ENCODE data around the gene SMIM10L2A.
"Not testable (repeated sequence)": the region's sequence is repeated elsewhere in the genome, so short reads cannot be mapped to it uniquely, and the experiment has no call there.

The SMIM10L2A gene

GRCh38 chrX:135421932-135422809 lies at the start of gene SMIM10L2A:
TSS of gene SMIM10L2A (plus strand) at chrX:135421944. CDS start at chrX:135422132, 188 bp downstream.
- no peak for DNase-seq (ENCODE audit: low read depth, low spot score)

GRCh38 chrX:135373357-135373756 lies 48.4 kb upstream of the SMIM10L2A start:
- DNase-seq (ENCODE audit: low read depth, low spot score), result no peak

- no peak for DNase-seq (ENCODE audit: low read depth, low spot score)
Measured at GRCh38 chrX:135382260-135382659, 39.5 kb upstream of the SMIM10L2A start.

GRCh38 chrX:135383249-135383648 lies 38.5 kb upstream of the SMIM10L2A start:
- DNase-seq (ENCODE audit: low read depth, low spot score), result no peak

GRCh38 chrX:135384161-135384836 lies 37.4 kb upstream of the SMIM10L2A start:
- DNase-seq (ENCODE audit: low read depth, low spot score), result no peak

- DNase-seq (ENCODE audit: low read depth, low spot score), result no peak
Measured at GRCh38 chrX:135388841-135389240, 32.9 kb upstream of the SMIM10L2A start.

GRCh38 chrX:135389243-135389642 lies 32.5 kb upstream of the SMIM10L2A start:
- DNase-seq (ENCODE audit: low read depth, low spot score), result no peak

- no peak for DNase-seq (ENCODE audit: low read depth, low spot score)
Measured at GRCh38 chrX:135389717-135390116, 32.0 kb upstream of the SMIM10L2A start.

- DNase-seq (ENCODE audit: low read depth, low spot score), result no peak
Measured at GRCh38 chrX:135391734-135392133, 30.0 kb upstream of the SMIM10L2A start.

GRCh38 chrX:135393051-135393450 lies 28.7 kb upstream of the SMIM10L2A start:
- no peak for DNase-seq (ENCODE audit: low read depth, low spot score)

- DNase-seq (ENCODE audit: low read depth, low spot score), result no peak
Measured at GRCh38 chrX:135395064-135395463, 26.7 kb upstream of the SMIM10L2A start.

GRCh38 chrX:135396109-135396508 lies 25.6 kb upstream of the SMIM10L2A start:
- DNase-seq (ENCODE audit: low read depth, low spot score), result no peak

GRCh38 chrX:135396566-135396965 lies 25.2 kb upstream of the SMIM10L2A start:
- DNase-seq (ENCODE audit: low read depth, low spot score), result no peak

- no peak for DNase-seq (ENCODE audit: low read depth, low spot score)
Measured at GRCh38 chrX:135397652-135398051, 24.1 kb upstream of the SMIM10L2A start.

- DNase-seq (ENCODE audit: low read depth, low spot score), result no peak
Measured at GRCh38 chrX:135403374-135403773, 18.4 kb upstream of the SMIM10L2A start.

- DNase-seq (ENCODE audit: low read depth, low spot score), result not testable (repeated sequence)
Measured at GRCh38 chrX:135406428-135406827, 15.3 kb upstream of the SMIM10L2A start.

GRCh38 chrX:135408794-135409193 lies 12.9 kb upstream of the SMIM10L2A start:
- DNase-seq (ENCODE audit: low read depth, low spot score), result no peak

- no peak for DNase-seq (ENCODE audit: low read depth, low spot score)
Measured at GRCh38 chrX:135410861-135411627, 10.7 kb upstream of the SMIM10L2A start.

- DNase-seq (ENCODE audit: low read depth, low spot score), result no peak
Measured at GRCh38 chrX:135411893-135412292, 9.9 kb upstream of the SMIM10L2A start.

- no peak for DNase-seq (ENCODE audit: low read depth, low spot score)
Measured at GRCh38 chrX:135416546-135416945, 5.2 kb upstream of the SMIM10L2A start.

GRCh38 chrX:135420831-135421230 lies 913 bp upstream of the SMIM10L2A start:
- DNase-seq (ENCODE audit: low read depth, low spot score), result no peak

- DNase-seq (ENCODE audit: low read depth, low spot score), result peak; percentile 2
Measured at GRCh38 chrX:135421537-135421931, 210 bp upstream of the SMIM10L2A start.

Measured in smooth muscle cell of the brain vasculature (primary cell).